GM23338 (cell line): ENCODE measurements around the gene CDK11A. TPM values are rescaled to one million over a fixed set of nuclear protein-coding genes. Genes with fewer than 3 reads are reported as not detected.

Experiments used
- ATAC-seq: fragments of 200-7000 bp; cut with Tn5 transposase; 3 replicates; pipeline ENCODE4 v1.9.1; 2020
- DNase-seq: peaks from one replicate; pipeline ENCODE4 v3.0.0-alpha.2; 2015; ENCODE audit warnings: low spot score
- H2AFZ ChIP-seq: fragments of 200-600 bp; sonication (generic); 2 replicates; pipeline ENCODE4 v1.8.0; 2016; ENCODE audit warnings: antibody characterized with exemption, mild to moderate bottlenecking, moderate library complexity
- H3F3A ChIP-seq: fragments of 200-600 bp; sonication (generic); replicated peaks from 2 replicates; pipeline ENCODE4 v1.8.0; 2017; ENCODE audit warnings: antibody characterized with exemption, mixed run types, low read depth
- H3K27ac ChIP-seq: fragments of 200-600 bp; sonication (generic); 2 replicates; pipeline ENCODE4 v1.6.1; 2016; ENCODE audit warnings: low read depth
- H3K27me3 ChIP-seq: fragments of 200-600 bp; sonication (generic); 2 replicates; pipeline ENCODE4 v1.8.0; 2016; ENCODE audit warnings: mild to moderate bottlenecking, mixed run types, moderate library complexity; ENCODE audit not compliant: insufficient read depth
- H3K36me3 ChIP-seq: fragments of 200-600 bp; sonication (generic); 2 replicates; pipeline ENCODE4 v1.8.0; 2016; ENCODE audit warnings: mild to moderate bottlenecking; ENCODE audit not compliant: insufficient read depth
- H3K4me1 ChIP-seq: fragments of 200-600 bp; sonication (generic); 2 replicates; pipeline ENCODE4 v1.8.0; 2016; ENCODE audit warnings: mild to moderate bottlenecking, moderate library complexity; ENCODE audit not compliant: insufficient read depth
- H3K4me2 ChIP-seq: fragments of 200-600 bp; sonication (generic); 2 replicates; pipeline ENCODE4 v1.7.1; 2017; ENCODE audit warnings: mixed run types
- H3K4me3 ChIP-seq: fragments of 200-600 bp; sonication (generic); 2 replicates; pipeline ENCODE4 v1.6.1; 2016; ENCODE audit warnings: mixed run types
- H3K79me2 ChIP-seq: fragments of 200-600 bp; sonication (generic); replicated peaks from 2 replicates; pipeline ENCODE4 v1.8.0; 2017; ENCODE audit warnings: mild to moderate bottlenecking; ENCODE audit not compliant: insufficient read depth
- H3K9me2 ChIP-seq: fragments of 200-600 bp; sonication (generic); 2 replicates; pipeline ENCODE4 v1.8.0; 2017; ENCODE audit not compliant: insufficient read depth
- H4K20me1 ChIP-seq: fragments of 200-600 bp; sonication (generic); replicated peaks from 2 replicates; pipeline ENCODE4 v1.8.0; 2017; ENCODE audit warnings: mild to moderate bottlenecking; ENCODE audit not compliant: insufficient read depth
- H3K27ac Mint-ChIP-seq: 2 replicates; pipeline ENCODE4 v1.8.0; 2020; ENCODE audit warnings: inconsistent platforms, mild to moderate bottlenecking, moderate library complexity, mixed read lengths
- H3K27me3 Mint-ChIP-seq: 3 replicates; pipeline ENCODE4 v1.8.0; 2022; ENCODE audit warnings: low read depth, mild to moderate bottlenecking, moderate library complexity, mixed read lengths, inconsistent platforms; ENCODE audit not compliant: insufficient read depth, poor library complexity
- H3K36me3 Mint-ChIP-seq: 3 replicates; pipeline ENCODE4 v1.8.0; 2021; ENCODE audit warnings: low read depth, mild to moderate bottlenecking, inconsistent platforms, moderate library complexity, mixed read lengths
- H3K4me1 Mint-ChIP-seq: 3 replicates; pipeline ENCODE4 v1.8.0; 2020; ENCODE audit warnings: mild to moderate bottlenecking, inconsistent platforms, mixed read lengths
- H3K4me3 Mint-ChIP-seq: 3 replicates; pipeline ENCODE4 v1.8.0; 2021; ENCODE audit warnings: moderate library complexity, mild to moderate bottlenecking, inconsistent platforms, mixed read lengths
- H3K9me3 Mint-ChIP-seq: 3 replicates; pipeline ENCODE4 v1.8.0; 2020; ENCODE audit warnings: moderate library complexity, mild to moderate bottlenecking, inconsistent platforms, mixed read lengths
- CREB1 ChIP-seq: fragments of 250-450 bp; sonication (Bioruptor Pico); IDR thresholded peaks from 2 replicates; pipeline ENCODE4 v1.5.0; 2020; ENCODE audit warnings: low read depth, mild to moderate bottlenecking, moderate library complexity
- CTCF ChIP-seq, 2 experiments: fragments of 200-600 bp in 1 of 2; sonication (generic) in 1 of 2; conservative IDR thresholded peaks; 2 replicates each; pipeline versions ENCODE4 v1.5.1 to v1.6.1; 2016 to 2017; ENCODE audit warnings: antibody characterized with exemption in 2 of 2, low read depth in 2 of 2, mild to moderate bottlenecking in 2 of 2, moderate library complexity in 1 of 2
- EZH2 ChIP-seq: fragments of 200-600 bp; sonication (generic); IDR thresholded peaks from one replicate; pipeline ENCODE4 v1.8.0; 2017; ENCODE audit warnings: antibody characterized with exemption, mild to moderate bottlenecking, low read depth; ENCODE audit not compliant: unreplicated experiment
- EZH2phosphoT487 ChIP-seq: fragments of 200-600 bp; sonication (generic); IDR thresholded peaks from one replicate; pipeline ENCODE4 v1.8.1; 2018; ENCODE audit warnings: antibody characterized with exemption; ENCODE audit not compliant: unreplicated experiment
- JUNB ChIP-seq: IDR thresholded peaks from one replicate; pipeline ENCODE4 v1.6.1; 2016; ENCODE audit warnings: antibody characterized with exemption; ENCODE audit not compliant: unreplicated experiment
- NANOG ChIP-seq: IDR thresholded peaks from 2 replicates; pipeline ENCODE4 v1.6.1; 2016; ENCODE audit warnings: antibody characterized with exemption, borderline replicate concordance
- POLR2AphosphoS5 ChIP-seq: IDR thresholded peaks from 2 replicates; pipeline ENCODE4 v1.6.1; 2016; ENCODE audit warnings: antibody characterized with exemption, low read depth
- REST ChIP-seq: IDR thresholded peaks from one replicate; pipeline ENCODE4 v1.6.1; 2018; ENCODE audit warnings: antibody characterized with exemption; ENCODE audit not compliant: unreplicated experiment
- STAT1 ChIP-seq: IDR thresholded peaks from one replicate; pipeline ENCODE4 v1.6.1; 2016; ENCODE audit warnings: antibody characterized with exemption; ENCODE audit not compliant: unreplicated experiment
- ZNF114 ChIP-seq: fragments of 250-450 bp; sonication (Bioruptor Pico); IDR thresholded peaks from 2 replicates; pipeline ENCODE4 v1.5.0; 2020; ENCODE audit warnings: mild to moderate bottlenecking, moderate library complexity
- ZNF331 ChIP-seq: fragments of 250-450 bp; sonication (Bioruptor Pico); IDR thresholded peaks from 2 replicates; pipeline ENCODE4 v1.5.0; 2020; ENCODE audit warnings: low read depth, mild to moderate bottlenecking, moderate library complexity
- ZNF462 ChIP-seq: fragments of 250-450 bp; sonication (Bioruptor Pico); IDR thresholded peaks from 2 replicates; pipeline ENCODE4 v1.5.0; 2020; ENCODE audit warnings: mild to moderate bottlenecking, moderate library complexity
- polyA plus RNA-seq: library from polyadenylated mRNA; unstranded; fragments of >200 nt; fragmentation: Nextera tagmentation; extraction: Ambion mirVana; gene quantifications from 2 replicates; pipeline ENCODE4 v1.2.1, GENCODE V29; 2016
- total RNA-seq: library from RNA; depleted of rRNA; stranded (reverse); fragments of >200 nt; shearing (Covaris generic); gene quantifications from 2 replicates; pipeline ENCODE4 v1.2.3, GENCODE V29; 2014
- TF ChIP-seq, protein P1 (sequence below): IDR thresholded peaks from 2 replicates; pipeline ENCODE4 v1.6.1; 2016; ENCODE audit warnings: antibody characterized with exemption

CDK11A gene
- total and polyA plus RNA-seq, 2 experiments from 2014 or later = 22.8 to 72.6 TPM

- TF ChIP-seq ZNF114 (no peak), ZNF462 (no peak), CTCF (conservative IDR thresholded peaks at IDR 0.05; ENCODE audit: low read depth in 2 of 2) (no peak), EZH2 (no peak), POLR2AphosphoS5 (no peak), ZNF331 (CRISPR knock-in tag) (no peak), EZH2phosphoT487 (no peak), STAT1 (no peak), REST (no peak), JUNB (no peak), CREB1 (no peak), NANOG (no peak)
- TF ChIP-seq, protein P1, sequence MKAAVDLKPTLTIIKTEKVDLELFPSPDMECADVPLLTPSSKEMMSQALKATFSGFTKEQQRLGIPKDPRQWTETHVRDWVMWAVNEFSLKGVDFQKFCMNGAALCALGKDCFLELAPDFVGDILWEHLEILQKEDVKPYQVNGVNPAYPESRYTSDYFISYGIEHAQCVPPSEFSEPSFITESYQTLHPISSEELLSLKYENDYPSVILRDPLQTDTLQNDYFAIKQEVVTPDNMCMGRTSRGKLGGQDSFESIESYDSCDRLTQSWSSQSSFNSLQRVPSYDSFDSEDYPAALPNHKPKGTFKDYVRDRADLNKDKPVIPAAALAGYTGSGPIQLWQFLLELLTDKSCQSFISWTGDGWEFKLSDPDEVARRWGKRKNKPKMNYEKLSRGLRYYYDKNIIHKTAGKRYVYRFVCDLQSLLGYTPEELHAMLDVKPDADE = no peak
- no peaks in the 10 kb centered on the region for H3K27me3 ChIP-seq
- H3K79me2 ChIP-seq = peaks cover 96% of the 10 kb centered on the region
- no peak overlapping the region for H2AFZ ChIP-seq
- peaks cover 30% of the 10 kb centered on the region for H4K20me1 ChIP-seq
- Mint-ChIP-seq H3K36me3 (peaks cover 9% of the 10 kb centered on the region), H3K4me1 (peaks cover 39% of the 10 kb centered on the region), H3K4me3 (peak overlapping the region; percentile 57), H3K9me3 (no peaks in the 10 kb centered on the region), H3K27ac (peak overlapping the region; percentile 92), H3K27me3 (peaks cover 6% of the 10 kb centered on the region)
- peak; percentile 76 for DNase-seq
- H3K4me2 ChIP-seq = peak overlapping the region; percentile 62
- peak overlapping the region; percentile 86 for H3K27ac ChIP-seq
- peaks cover 9% of the 10 kb centered on the region for H3K4me1 ChIP-seq
- H3K9me2 ChIP-seq = no peaks in the 10 kb centered on the region
- ATAC-seq = peak; percentile 85
- peak overlapping the region; percentile 36; the same call in 1 of the 2 replicates for H3K4me3 ChIP-seq
- H3K36me3 ChIP-seq = no peaks in the 10 kb centered on the region
- peaks cover 17% of the 10 kb centered on the region for H3F3A ChIP-seq
These were observed 40.9 kb downstream of the CDK11A start for GRCh38 chr1:1683104-1683905.
